Measurements from ENCODE around the gene CCNG1. TPM values are rescaled to one million over a fixed set of nuclear protein-coding genes. Genes with fewer than 3 reads are reported as not detected.

CCNG1 gene
- polyA plus RNA-seq, 3 donors, result 13.1 to 48.9 (median 46.0) TPM

- peak overlapping the region; percentile 68 to 92 for H3K27ac ChIP-seq (ENCODE audit: low read depth in 1 of 2, low read length in 2 of 2)
- peaks cover 3% of the 10 kb centered on the region for H4K20me1 ChIP-seq (ENCODE audit: insufficient read depth, low read length)
- peaks cover 6 to 8% of the 10 kb centered on the region in 2 donors for H3K36me3 Mint-ChIP-seq
- peaks cover 14 to 20% of the 10 kb centered on the region in 2 donors for H3K36me3 ChIP-seq (replicated peaks in 1 of 2; ENCODE audit: control insufficient read depth in 1 of 2, insufficient read depth in 2 of 2, low read length in 2 of 2)
- peak overlapping the region; percentile 94 for H3K9ac ChIP-seq (ENCODE audit: insufficient read depth, low read length, poor library complexity, severe bottlenecking)
- no peak for TF ChIP-seq CTCF (IDR thresholded peaks at IDR 0.05)
- H3K4me3 ChIP-seq (replicated peaks in 1 of 3; ENCODE audit: low read depth in 2 of 3, low read length in 3 of 3), result peak overlapping the region; percentile 49 to 94 (median 86)
- peaks cover 17 to 28% of the 10 kb centered on the region in 2 donors for H3K4me1 ChIP-seq (ENCODE audit: control insufficient read depth in 1 of 2, insufficient read depth in 2 of 2, low read length in 2 of 2)
- peak overlapping the region; percentile 76 to 92 (median 89) for H3K27ac Mint-ChIP-seq
- peak overlapping the region; percentile 99 for H2AFZ ChIP-seq (ENCODE audit: insufficient read depth, low read depth, low read length, poor library complexity, severe bottlenecking)
- peak overlapping the region; percentile 85 to 91 for H3K4me3 Mint-ChIP-seq
- no peaks in the 10 kb centered on the region for H3K9me3 Mint-ChIP-seq
- no CpG with 5 or more reads among the region's 6 CpGs for WGBS (ENCODE audit: insufficient coverage)
- H3K9me3 ChIP-seq (replicated peaks in 1 of 2; ENCODE audit: control insufficient read depth in 1 of 2, insufficient read depth in 1 of 2, low read length in 2 of 2), result no peaks in the 10 kb centered on the region
- peaks cover 34% of the 10 kb centered on the region for H3K79me2 ChIP-seq (ENCODE audit: insufficient read depth, low read length)
- peaks cover 27% of the 10 kb centered on the region for H3K4me1 Mint-ChIP-seq
- DNase-seq, result no peak
- H3K4me2 ChIP-seq (replicated peaks; ENCODE audit: extremely low read depth, low read length, poor library complexity, severe bottlenecking), result peak overlapping the region; percentile 93
- no peaks in the 10 kb centered on the region for H3K27me3 ChIP-seq (ENCODE audit: control insufficient read depth in 2 of 2, insufficient read depth in 2 of 2, low read length in 2 of 2)
- H3K27me3 Mint-ChIP-seq (ENCODE audit: low read depth in 3 of 3), result no peaks in the 10 kb centered on the region
- intact Hi-C loops (cut with micrococcal nuclease), result loop anchor here in 1 of 2 donors (2.0 kb wide), 2 partner anchors 24 to 68 kb away; partner anchors contain the start of genes HMMR, MAT2B and NUDCD2
Measured at GRCh38 chr5:163437011-163437308, 435 bp upstream of the CCNG1 start.

- intact Hi-C loops (cut with micrococcal nuclease), result no loop called here
- H3K4me1 Mint-ChIP-seq, result peaks cover 27% of the 10 kb centered on the region
- no peaks in the 10 kb centered on the region for H3K9me3 ChIP-seq (replicated peaks in 1 of 2; ENCODE audit: control insufficient read depth in 1 of 2, insufficient read depth in 1 of 2, low read length in 2 of 2)
- H3K79me2 ChIP-seq (ENCODE audit: insufficient read depth, low read length), result peaks cover 34% of the 10 kb centered on the region
- no peak for TF ChIP-seq CTCF (IDR thresholded peaks at IDR 0.05)
- no peak for DNase-seq
- H3K4me3 Mint-ChIP-seq, result no peak overlapping the region
- peak overlapping the region in 1 of 3 experiments; percentile 4 for H3K4me3 ChIP-seq (replicated peaks in 1 of 3; ENCODE audit: low read depth in 2 of 3, low read length in 3 of 3)
- H3K4me2 ChIP-seq (replicated peaks; ENCODE audit: extremely low read depth, low read length, poor library complexity, severe bottlenecking), result no peak overlapping the region
- H4K20me1 ChIP-seq (ENCODE audit: insufficient read depth, low read length), result peaks cover 3% of the 10 kb centered on the region
- peaks cover 17 to 28% of the 10 kb centered on the region in 2 donors for H3K4me1 ChIP-seq (ENCODE audit: control insufficient read depth in 1 of 2, insufficient read depth in 2 of 2, low read length in 2 of 2)
- no peak overlapping the region for H3K9ac ChIP-seq (ENCODE audit: insufficient read depth, low read length, poor library complexity, severe bottlenecking)
- H3K27me3 Mint-ChIP-seq (ENCODE audit: low read depth in 3 of 3), result no peaks in the 10 kb centered on the region
- no peak overlapping the region for H2AFZ ChIP-seq (ENCODE audit: insufficient read depth, low read depth, low read length, poor library complexity, severe bottlenecking)
- 50% methylated on average over 1 of the region's 2 CpGs for WGBS (ENCODE audit: insufficient coverage)
- peaks cover 31 to 41% of the 10 kb centered on the region in 2 donors for H3K36me3 ChIP-seq (replicated peaks in 1 of 2; ENCODE audit: control insufficient read depth in 1 of 2, insufficient read depth in 2 of 2, low read length in 2 of 2)
- peak overlapping the region in 1 of 7 donors; percentile 52 for H3K27ac Mint-ChIP-seq
- peaks cover 21 to 28% of the 10 kb centered on the region in 2 donors for H3K36me3 Mint-ChIP-seq
- peak overlapping the region in 1 of 2 donors; percentile 92 for H3K27ac ChIP-seq (ENCODE audit: low read depth in 1 of 2, low read length in 2 of 2)
- no peaks in the 10 kb centered on the region for H3K27me3 ChIP-seq (ENCODE audit: control insufficient read depth in 2 of 2, insufficient read depth in 2 of 2, low read length in 2 of 2)
- H3K9me3 Mint-ChIP-seq, result no peaks in the 10 kb centered on the region
Measured at GRCh38 chr5:163439092-163439425, 1.7 kb downstream of the CCNG1 start.

Measured in CD14-positive monocyte (primary cell).